ENCODE data around the gene KBTBD4. TPM values are rescaled to one million over a fixed set of nuclear protein-coding genes. Genes with fewer than 3 reads are reported as not detected.

KBTBD4 gene
- total and polyA plus RNA-seq, 2 of the 8 experiments (the other 6 are each of a cell fraction or from before 2014, with no cell fraction given): 12.0 to 19.5 TPM

GRCh38 chr11:47628026-47628425, 49.3 kb upstream of the KBTBD4 start (continued):
- TF ChIP-seq CHD7 (IDR thresholded peaks at IDR 0.05; ENCODE audit: insufficient replicate concordance, low read length) (no peak), RNF2 (IDR thresholded peaks at IDR 0.05; ENCODE audit: borderline replicate concordance, low read depth, low read length, missing control alignments, poor library complexity, severe bottlenecking) (no peak), POLR2AphosphoS5 (IDR thresholded peaks at IDR 0.05; ENCODE audit: low read depth, low read length) (no peak), BACH1 (IDR thresholded peaks at IDR 0.05; ENCODE audit: low read length) (no peak), TAF1 (IDR thresholded peaks at IDR 0.05; ENCODE audit: low read depth, low read length) (no peak), FOSL1 (IDR thresholded peaks at IDR 0.05; ENCODE audit: insufficient read depth, low read depth, low read length) (no peak), MAX (IDR thresholded peaks at IDR 0.05) (no peak), SP4 (IDR thresholded peaks at IDR 0.05; ENCODE audit: low read length) (no peak), CHD2 (IDR thresholded peaks at IDR 0.05; ENCODE audit: low read length) (no peak), CTBP2 (IDR thresholded peaks at IDR 0.05; ENCODE audit: borderline replicate concordance, insufficient read depth, insufficient read length, low read length) (no peak), BRCA1 (IDR thresholded peaks at IDR 0.05; ENCODE audit: low read depth, low read length) (no peak), SRF (IDR thresholded peaks at IDR 0.05; ENCODE audit: low read depth, low read length) (no peak)
